ENCODE measurements around the gene LAMC3. TPM values are rescaled to one million over a fixed set of nuclear protein-coding genes. Genes with fewer than 3 reads are reported as not detected.

LAMC3 gene
- total and polyA plus RNA-seq, 9 of the 15 experiments (the other 6 are each of a cell fraction or from before 2014, with no cell fraction given) = 0.10 TPM; not detected in 8

DNA sequence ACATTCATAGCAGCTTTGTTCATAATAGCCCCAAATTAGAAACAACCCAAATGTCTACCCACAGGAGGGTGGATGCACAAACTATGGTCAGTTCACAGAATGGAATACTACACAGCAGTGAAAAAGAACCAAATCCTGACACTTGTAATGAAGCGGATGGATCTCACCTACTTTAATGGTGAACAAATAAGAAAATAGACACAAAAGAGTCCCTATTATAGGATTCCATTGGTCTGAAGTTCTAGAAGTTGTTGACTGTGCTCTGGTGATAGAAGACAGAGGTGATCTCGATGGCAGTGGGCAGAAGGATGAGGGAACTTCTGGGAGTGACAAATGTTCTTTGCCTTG, 20.6 kb upstream of the LAMC3 start:
- no peak overlapping the region for H3K4me3 ChIP-seq

More for the DNA sequence above, 20.6 kb upstream of the LAMC3 start:
- Histone ChIP-seq H4K20me1 (replicated peaks; ENCODE audit: control insufficient read depth, insufficient read depth, low read length) (peaks cover 89% of the 10 kb centered on the region), H3K9me1 (ENCODE audit: control insufficient read depth, insufficient read depth, low read length) (peaks cover 6% of the 10 kb centered on the region), H3K9me3 (replicated peaks; ENCODE audit: control insufficient read depth, insufficient read depth, low read depth, low read length) (no peaks in the 10 kb centered on the region), H3K4me2 (ENCODE audit: insufficient read depth, low read length) (no peak overlapping the region), H3K79me2 (ENCODE audit: control insufficient read depth, insufficient read depth, low read length) (no peaks in the 10 kb centered on the region), H3K27ac (ENCODE audit: extremely low read depth, low read depth, low read length) (no peak overlapping the region), H3K27me3 (ENCODE audit: control insufficient read depth in 2 of 2, insufficient read depth in 2 of 2, low read length in 2 of 2) (peaks cover 98 to 99% of the 10 kb centered on the region in 2 experiments), H3K9ac (ENCODE audit: insufficient read depth in 1 of 2, low read depth in 2 of 2, low read length in 2 of 2) (no peak overlapping the region), H2AFZ (ENCODE audit: low read depth, low read length) (no peak overlapping the region), H3K4me1 (replicated peaks in 1 of 2; ENCODE audit: control insufficient read depth in 2 of 2, insufficient read depth in 2 of 2, low read length in 2 of 2) (peaks cover 0 to 37% of the 10 kb centered on the region in 2 experiments; a peak in 2 of 5 replicates), H3K36me3 (ENCODE audit: control insufficient read depth, insufficient read depth, low read length) (no peaks in the 10 kb centered on the region)
- no TSS peak for BruUV-seq (replicated peaks)
- ChIA-PET CTCF (ENCODE audit: low intra/inter-chr PET ratio) (interaction anchor here (0.6 kb wide), 1 partner anchor 57 kb away, joined by 3 read pairs; no protein-coding TSS in a partner anchor), POLR2A (interaction anchor here (0.8 to 10.0 kb wide), 5 partner anchors 11 to 119 kb away, joined by 3 to 131 read pairs (median 17); no protein-coding TSS in a partner anchor)
- 18% methylated on average over 2 of the region's 2 CpGs for WGBS (ENCODE audit: insufficient coverage, low coverage, missing lambda C conversion rate)
- no peak for FAIRE-seq
- in situ Hi-C loops (cut with MboI) (loop anchor here (25.0 kb wide), 1 partner anchor 276 kb away; no protein-coding TSS in a partner anchor), intact Hi-C loops (cut with micrococcal nuclease) (no loop called here)
- TF ChIP-seq, protein P1, sequence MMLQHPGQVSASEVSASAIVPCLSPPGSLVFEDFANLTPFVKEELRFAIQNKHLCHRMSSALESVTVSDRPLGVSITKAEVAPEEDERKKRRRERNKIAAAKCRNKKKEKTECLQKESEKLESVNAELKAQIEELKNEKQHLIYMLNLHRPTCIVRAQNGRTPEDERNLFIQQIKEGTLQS (IDR thresholded peaks at IDR 0.05) = no peak
- TF ChIP-seq, protein P1 (CRISPR knock-in tag; conservative IDR thresholded peaks at IDR 0.05) = 0 out of 2 replicates have a peak, but pooled peaks have one; percentile 35
- no peak for TF ChIP-seq ZFPM2 (CRISPR knock-in tag; IDR thresholded peaks at IDR 0.05)
- TF ChIP-seq, protein P2, sequence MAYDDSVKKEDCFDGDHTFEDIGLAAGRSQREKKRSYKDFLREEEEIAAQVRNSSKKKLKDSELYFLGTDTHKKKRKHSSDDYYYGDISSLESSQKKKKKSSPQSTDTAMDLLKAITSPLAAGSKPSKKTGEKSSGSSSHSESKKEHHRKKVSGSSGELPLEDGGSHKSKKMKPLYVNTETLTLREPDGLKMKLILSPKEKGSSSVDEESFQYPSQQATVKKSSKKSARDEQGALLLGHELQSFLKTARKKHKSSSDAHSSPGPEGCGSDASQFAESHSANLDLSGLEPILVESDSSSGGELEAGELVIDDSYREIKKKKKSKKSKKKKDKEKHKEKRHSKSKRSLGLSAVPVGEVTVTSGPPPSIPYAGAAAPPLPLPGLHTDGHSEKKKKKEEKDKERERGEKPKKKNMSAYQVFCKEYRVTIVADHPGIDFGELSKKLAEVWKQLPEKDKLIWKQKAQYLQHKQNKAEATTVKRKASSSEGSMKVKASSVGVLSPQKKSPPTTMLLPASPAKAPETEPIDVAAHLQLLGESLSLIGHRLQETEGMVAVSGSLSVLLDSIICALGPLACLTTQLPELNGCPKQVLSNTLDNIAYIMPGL (CRISPR knock-in tag; IDR thresholded peaks at IDR 0.05) = peak; percentile 25; the same call in 1 of the 2 replicates
- TF ChIP-seq ESRRB (CRISPR knock-in tag; IDR thresholded peaks at IDR 0.05; ENCODE audit: borderline replicate concordance) = no peak
- 0 out of 4 replicates have a peak, but pooled peaks of 1 of the 2 experiments have one; percentile 14 for TF ChIP-seq MLX (CRISPR knock-in tag; conservative IDR thresholded peaks at IDR 0.05)
- TF ChIP-seq, protein P3, sequence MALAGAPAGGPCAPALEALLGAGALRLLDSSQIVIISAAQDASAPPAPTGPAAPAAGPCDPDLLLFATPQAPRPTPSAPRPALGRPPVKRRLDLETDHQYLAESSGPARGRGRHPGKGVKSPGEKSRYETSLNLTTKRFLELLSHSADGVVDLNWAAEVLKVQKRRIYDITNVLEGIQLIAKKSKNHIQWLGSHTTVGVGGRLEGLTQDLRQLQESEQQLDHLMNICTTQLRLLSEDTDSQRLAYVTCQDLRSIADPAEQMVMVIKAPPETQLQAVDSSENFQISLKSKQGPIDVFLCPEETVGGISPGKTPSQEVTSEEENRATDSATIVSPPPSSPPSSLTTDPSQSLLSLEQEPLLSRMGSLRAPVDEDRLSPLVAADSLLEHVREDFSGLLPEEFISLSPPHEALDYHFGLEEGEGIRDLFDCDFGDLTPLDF (CRISPR knock-in tag; IDR thresholded peaks at IDR 0.05) = 0 out of 2 replicates have a peak, but pooled peaks have one; percentile 52
- peak in 2 of 4 experiments; percentile 65 to 76 for DNase-seq (ENCODE audit: extremely low read depth in 1 of 4, low spot score in 3 of 4)
- no peak for ATAC-seq

All from K562 (cell line).